ENCODE measurements around the gene NAA30. TPM values are rescaled to one million over a fixed set of nuclear protein-coding genes. Genes with fewer than 3 reads are reported as not detected.
A peak's percentile ranks its signal among the peaks of the same experiment; 100 is the strongest.
"Not testable (repeated sequence)": the region's sequence is repeated elsewhere in the genome, so short reads cannot be mapped to it uniquely, and the experiment has no call there.

Gene NAA30
- 13.5 TPM for polyA plus RNA-seq (2012; ENCODE audit: insufficient read depth, insufficient read length, low read depth)

DNA sequence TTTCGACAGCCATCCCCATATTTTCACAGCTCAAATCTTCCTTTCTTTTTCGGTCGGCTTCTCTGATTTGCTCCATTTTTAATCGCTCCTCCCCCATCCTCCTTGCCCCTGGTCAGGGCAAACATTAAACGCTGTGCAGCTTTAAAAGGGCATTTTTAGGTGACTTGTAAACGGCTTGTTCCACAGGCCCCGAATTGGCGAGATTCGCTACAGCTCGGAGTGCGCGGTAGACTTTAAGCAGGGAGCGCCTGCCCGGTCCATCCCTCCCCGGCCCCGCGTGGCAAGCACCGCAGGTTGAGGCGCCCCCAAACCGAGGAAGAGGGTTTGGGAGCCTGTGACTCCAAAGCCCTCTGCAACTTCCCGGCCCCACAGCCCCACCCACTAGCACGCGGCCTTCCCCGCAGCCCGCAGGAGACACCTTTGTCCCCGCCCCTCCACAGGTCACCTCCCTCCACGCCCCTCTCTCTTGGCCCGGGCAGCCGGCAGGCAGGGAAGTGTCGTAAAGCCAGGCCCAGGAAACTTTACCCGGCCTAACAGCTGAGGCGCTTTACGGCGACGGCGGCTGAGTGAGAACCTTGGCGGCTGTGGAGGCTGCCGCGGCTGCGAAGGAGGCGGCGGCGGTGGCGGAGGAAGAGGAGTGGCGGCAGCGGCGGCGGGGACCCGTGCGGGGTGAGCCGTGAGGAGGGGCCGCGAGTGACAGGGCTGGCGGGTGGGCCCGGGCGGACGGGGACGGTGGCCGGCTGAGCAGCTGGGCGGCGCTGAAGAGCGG is at the start of gene NAA30:
Gene NAA30, plus strand, starts transcription at position 550 of the 769 bp plus-strand sequence. CDS start 372 bp downstream, outside the sequence.
- no peaks in the 10 kb centered on the region for H3K36me3 ChIP-seq
- H3K9me3 ChIP-seq = no peaks in the 10 kb centered on the region
- H3K27me3 ChIP-seq = no peaks in the 10 kb centered on the region; the same call in 1 of the 2 replicates
- DNase-seq = peak; percentile 95
- H3K4me1 ChIP-seq = no peaks in the 10 kb centered on the region
- TF ChIP-seq, protein P1, sequence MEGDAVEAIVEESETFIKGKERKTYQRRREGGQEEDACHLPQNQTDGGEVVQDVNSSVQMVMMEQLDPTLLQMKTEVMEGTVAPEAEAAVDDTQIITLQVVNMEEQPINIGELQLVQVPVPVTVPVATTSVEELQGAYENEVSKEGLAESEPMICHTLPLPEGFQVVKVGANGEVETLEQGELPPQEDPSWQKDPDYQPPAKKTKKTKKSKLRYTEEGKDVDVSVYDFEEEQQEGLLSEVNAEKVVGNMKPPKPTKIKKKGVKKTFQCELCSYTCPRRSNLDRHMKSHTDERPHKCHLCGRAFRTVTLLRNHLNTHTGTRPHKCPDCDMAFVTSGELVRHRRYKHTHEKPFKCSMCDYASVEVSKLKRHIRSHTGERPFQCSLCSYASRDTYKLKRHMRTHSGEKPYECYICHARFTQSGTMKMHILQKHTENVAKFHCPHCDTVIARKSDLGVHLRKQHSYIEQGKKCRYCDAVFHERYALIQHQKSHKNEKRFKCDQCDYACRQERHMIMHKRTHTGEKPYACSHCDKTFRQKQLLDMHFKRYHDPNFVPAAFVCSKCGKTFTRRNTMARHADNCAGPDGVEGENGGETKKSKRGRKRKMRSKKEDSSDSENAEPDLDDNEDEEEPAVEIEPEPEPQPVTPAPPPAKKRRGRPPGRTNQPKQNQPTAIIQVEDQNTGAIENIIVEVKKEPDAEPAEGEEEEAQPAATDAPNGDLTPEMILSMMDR (IDR thresholded peaks at IDR 0.05; ENCODE audit: low read depth, low read length) = no peak
- H3K4me3 ChIP-seq (ENCODE audit: low read depth, low read length) = peak within 1 kb of the TSS; percentile 86

DNA sequence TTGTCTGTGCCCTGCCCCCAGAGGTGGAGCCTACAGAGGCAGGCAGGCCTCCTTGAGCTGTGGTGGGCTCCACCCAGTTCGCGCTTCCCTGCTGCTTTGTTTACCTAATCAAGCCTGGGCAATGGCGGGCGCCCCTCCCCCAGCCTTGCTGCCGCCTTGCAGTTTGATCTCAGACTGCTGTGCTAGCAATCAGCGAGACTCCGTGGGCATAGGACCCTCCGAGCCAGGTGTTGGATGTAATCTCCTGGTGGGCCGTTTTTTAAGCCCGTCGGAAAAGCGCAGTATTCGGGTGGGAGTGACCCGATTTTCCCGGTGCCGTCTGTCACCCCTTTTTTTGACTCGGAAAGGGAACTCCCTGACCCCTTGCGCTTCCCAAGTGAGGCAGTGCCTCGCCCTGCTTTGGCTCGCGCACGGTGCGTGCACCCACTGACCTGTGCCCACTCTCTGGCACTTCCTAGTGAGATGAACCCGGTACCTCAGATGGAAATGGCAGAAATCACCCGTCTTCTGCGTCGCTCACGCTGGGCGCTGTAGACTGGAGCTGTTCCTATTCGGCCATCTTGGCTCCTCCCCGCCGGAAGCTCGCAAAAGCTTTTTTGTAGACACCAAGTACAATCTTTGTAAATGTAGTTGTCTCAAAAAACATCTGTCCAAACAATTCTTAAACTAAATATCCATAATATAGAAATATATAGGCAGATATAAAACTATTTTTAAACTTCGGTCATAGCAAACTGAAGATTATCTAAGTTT is 46.7 kb upstream of the NAA30 start:
- not testable (repeated sequence) for H3K4me1 ChIP-seq, H3K27me3 ChIP-seq, DNase-seq, H3K36me3 ChIP-seq, H3K9me3 ChIP-seq
- peak overlapping the region; percentile 38 for H3K4me3 ChIP-seq (ENCODE audit: low read depth, low read length)

DNA sequence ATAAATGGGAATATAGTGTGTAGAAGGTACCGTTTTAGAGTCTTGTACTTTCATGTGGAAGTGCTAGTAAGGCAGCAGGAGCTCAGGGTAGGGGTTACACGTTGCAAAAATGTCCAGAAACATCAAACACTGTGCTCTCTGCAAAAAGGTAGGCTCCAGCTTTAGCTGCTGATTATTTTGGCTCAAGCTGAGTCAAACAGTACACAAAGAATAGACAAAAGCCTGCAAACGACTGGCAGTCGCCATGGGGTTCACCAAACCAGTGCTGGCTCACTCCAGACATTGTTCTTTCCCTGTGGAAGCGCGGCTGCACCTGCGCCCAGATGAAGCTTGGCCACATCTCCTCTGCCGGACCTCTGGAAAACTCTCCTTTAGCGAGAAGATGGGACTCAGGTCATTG is 45.3 kb upstream of the NAA30 start:
- peaks cover 9% of the 10 kb centered on the region for H3K27me3 ChIP-seq
- TF ChIP-seq, protein P1 (IDR thresholded peaks at IDR 0.05; ENCODE audit: low read depth, low read length) = no peak
- H3K4me1 ChIP-seq = no peaks in the 10 kb centered on the region
- no peaks in the 10 kb centered on the region for H3K36me3 ChIP-seq
- no peak overlapping the region for H3K4me3 ChIP-seq (ENCODE audit: low read depth, low read length)
- DNase-seq = no peak
- H3K9me3 ChIP-seq = no peaks in the 10 kb centered on the region

DNA sequence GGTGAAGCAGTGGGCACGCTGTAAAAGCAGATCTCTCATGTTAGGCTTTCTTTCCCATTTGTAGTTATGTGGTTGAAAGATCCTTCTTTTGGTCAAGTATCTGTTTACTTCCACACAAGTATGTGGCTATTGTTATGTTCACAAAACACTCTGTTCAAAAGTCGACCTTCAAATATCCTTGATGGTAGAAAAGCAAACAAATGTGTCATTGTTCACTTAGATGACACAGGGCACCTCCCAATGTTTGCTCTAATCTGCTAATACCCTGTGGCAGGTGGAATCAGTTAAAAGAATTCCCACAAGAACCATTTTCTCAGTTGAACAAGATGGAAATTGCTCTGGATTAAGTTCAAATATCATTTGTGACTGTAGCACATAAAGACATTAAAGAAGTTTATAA is 43.6 kb upstream of the NAA30 start:
- H3K9me3 ChIP-seq = no peaks in the 10 kb centered on the region
- no peak for DNase-seq
- TF ChIP-seq, protein P1 (IDR thresholded peaks at IDR 0.05; ENCODE audit: low read depth, low read length) = no peak

DNA sequence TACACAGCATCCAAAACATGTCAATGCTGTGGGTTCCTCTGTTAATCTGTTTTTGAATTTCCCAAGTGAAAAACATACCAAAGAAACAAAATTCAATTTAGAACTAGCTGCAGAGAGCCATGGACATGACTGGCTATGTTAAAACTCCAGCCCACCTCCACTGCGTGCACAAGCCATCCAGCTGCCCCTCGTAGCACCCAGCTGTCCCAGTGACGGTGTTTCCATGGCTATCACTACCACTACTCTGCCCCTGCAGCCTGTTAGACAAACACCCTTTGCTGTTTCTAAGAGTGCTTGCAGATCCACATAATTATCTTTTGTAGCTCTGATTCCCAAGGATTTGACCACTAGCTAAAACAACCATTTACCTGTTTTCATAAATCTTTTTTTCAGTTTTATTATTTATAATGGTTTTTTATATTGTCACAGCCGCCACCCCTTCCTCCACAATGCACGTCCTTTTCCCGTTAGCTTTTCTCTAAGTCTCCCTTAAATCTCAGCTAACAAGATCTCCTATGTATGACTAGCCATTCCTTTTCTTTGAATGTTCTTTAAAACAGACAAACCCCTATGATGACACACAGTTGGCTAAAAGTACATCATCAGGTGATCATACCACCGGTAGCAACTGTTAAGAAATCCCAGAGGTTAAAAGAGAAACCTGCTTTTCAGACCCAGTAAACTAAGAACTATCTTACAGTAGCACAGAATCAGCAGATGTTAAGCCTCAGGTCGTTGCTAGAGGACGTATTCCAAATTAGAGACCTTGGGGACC is 37.8 kb upstream of the NAA30 start:
- H3K27me3 ChIP-seq = peaks cover 23% of the 10 kb centered on the region
- H3K9me3 ChIP-seq = no peaks in the 10 kb centered on the region
- H3K4me3 ChIP-seq (ENCODE audit: low read depth, low read length) = no peak overlapping the region
- DNase-seq = no peak
- no peaks in the 10 kb centered on the region for H3K36me3 ChIP-seq
- no peaks in the 10 kb centered on the region for H3K4me1 ChIP-seq
- TF ChIP-seq, protein P1 (IDR thresholded peaks at IDR 0.05; ENCODE audit: low read depth, low read length) = no peak

More for the DNA sequence above, 43.6 kb upstream of the NAA30 start:
- Histone ChIP-seq H3K36me3 (no peaks in the 10 kb centered on the region), H3K4me3 (ENCODE audit: low read depth, low read length) (no peak overlapping the region), H3K27me3 (peaks cover 13% of the 10 kb centered on the region), H3K4me1 (no peaks in the 10 kb centered on the region)

DNA sequence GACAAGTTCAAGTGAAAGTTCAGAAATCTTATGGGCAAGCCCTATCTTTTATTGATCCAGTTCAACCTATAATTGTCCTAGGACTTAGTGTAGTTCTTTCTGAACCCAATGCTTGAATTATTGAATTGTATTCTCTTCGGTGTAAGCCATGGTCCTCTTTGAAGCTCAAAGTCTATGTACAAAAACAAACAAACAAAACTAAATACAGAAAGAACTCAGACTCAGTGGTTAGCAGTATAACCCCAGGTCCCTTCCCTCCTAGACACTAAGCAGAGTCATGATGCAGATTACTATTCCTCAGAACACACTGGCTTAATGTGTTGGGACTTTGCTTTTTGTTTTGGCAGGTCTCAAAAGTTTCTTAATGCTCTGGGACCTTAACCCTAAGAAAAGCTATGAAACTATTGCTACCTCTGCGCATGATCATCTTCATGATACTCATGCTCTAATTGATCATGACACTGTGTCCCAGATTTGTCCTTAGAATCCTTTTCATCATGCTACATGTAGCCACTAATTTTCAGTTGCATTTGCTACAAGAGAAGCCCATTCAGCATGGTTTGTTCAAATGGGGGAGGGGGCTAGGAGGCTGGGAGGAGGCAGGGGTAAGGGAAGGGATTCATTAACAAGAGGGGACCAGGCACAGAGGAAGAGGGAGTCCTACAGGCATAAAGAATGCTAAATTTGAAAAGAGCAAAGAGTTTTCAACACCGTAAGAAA is 35.1 kb upstream of the NAA30 start:
- Histone ChIP-seq H3K4me3 (ENCODE audit: low read depth, low read length) (no peak overlapping the region), H3K27me3 (peaks cover 26% of the 10 kb centered on the region), H3K36me3 (no peaks in the 10 kb centered on the region), H3K9me3 (no peaks in the 10 kb centered on the region), H3K4me1 (no peaks in the 10 kb centered on the region)
- TF ChIP-seq, protein P1 (IDR thresholded peaks at IDR 0.05; ENCODE audit: low read depth, low read length) = no peak
- no peak for DNase-seq
